Suppressor macrophage treated with lipopolysaccharide for 1 hour (primary cell): Measurements from ENCODE around the gene AMDHD2.

Source experiments
- DNase-seq, 3 donors: peaks; one replicate each; pipeline ENCODE4 v3.0.0-alpha.2; 2020 to 2022

The AMDHD2 gene

GRCh38 chr16:2500430-2500917 is 19.7 kb upstream of the AMDHD2 start:
- no peak for DNase-seq

GRCh38 chr16:2500918-2501750 is 19.0 kb upstream of the AMDHD2 start:
- peak; percentile 87 to 92 (median 91) for DNase-seq

GRCh38 chr16:2501946-2502895 is 17.9 kb upstream of the AMDHD2 start:
- DNase-seq = no peak

GRCh38 chr16:2505695-2506094 is 14.5 kb upstream of the AMDHD2 start:
- DNase-seq = no peak

- DNase-seq = peak; percentile 70 to 82 (median 71)
These were observed 13.0 kb upstream of the AMDHD2 start for GRCh38 chr16:2507052-2507659.

GRCh38 chr16:2507665-2508064 is 12.5 kb upstream of the AMDHD2 start:
- peak; percentile 80 to 84 (median 83) for DNase-seq

- no peak for DNase-seq
These were observed 11.3 kb upstream of the AMDHD2 start for GRCh38 chr16:2508722-2509400.

- peak; percentile 46 to 76 (median 54) for DNase-seq
These were observed 8.9 kb upstream of the AMDHD2 start for GRCh38 chr16:2511128-2511800.

GRCh38 chr16:2511996-2512734 is 8.0 kb upstream of the AMDHD2 start:
- DNase-seq = no peak

GRCh38 chr16:2512735-2513404 is 7.3 kb upstream of the AMDHD2 start:
- no peak for DNase-seq

- DNase-seq = peak; percentile 94 to 97 (median 96)
These were observed 6.5 kb upstream of the AMDHD2 start, which contains the start of gene ATP6V0C for GRCh38 chr16:2513405-2514332. Gene ATP6V0C, plus strand, starts transcription at chr16:2513952. Its CDS starts 152 bp downstream, at chr16:2514104.

- DNase-seq = peak; percentile 31 to 55 (median 48)
These were observed 5.6 kb upstream of the AMDHD2 start for GRCh38 chr16:2514333-2515179.

GRCh38 chr16:2515180-2515851 is 4.9 kb upstream of the AMDHD2 start:
- peak; percentile 38 to 54 (median 51) for DNase-seq

- DNase-seq = peak; percentile 72 to 77 (median 76)
These were observed 3.6 kb upstream of the AMDHD2 start for GRCh38 chr16:2516391-2517240.

- no peak for DNase-seq
These were observed 2.1 kb upstream of the AMDHD2 start for GRCh38 chr16:2517954-2518605.
